GM10248 (cell line): Measurements from ENCODE around the gene TRMU.

Experiments
- CTCF ChIA-PET: fragments of 300-600 bp; sonication (Branson Sonifier 250); formaldehyde crosslinking; extraction: SDS; loops from one replicate; lab custom pipeline; 2021; ENCODE audit warnings: antibody characterized with exemption; lab: Yijun Ruan, JAX
- POLR2A ChIA-PET: fragments of 350-650 bp; sonication (Branson Sonifier 250); formaldehyde crosslinking; extraction: SDS; loops from one replicate; lab custom pipeline; 2020; ENCODE audit warnings: antibody characterized with exemption; lab: Yijun Ruan, JAX
- DNase-seq: peaks from one replicate; pipeline ENCODE4 v3.0.0; 2012; ENCODE audit errors: extremely low spot score
- TF ChIP-seq, protein P1 (sequence below): IDR thresholded peaks from 2 replicates; pipeline ENCODE4 v1.5.1; 2012; ENCODE audit warnings: mild to moderate bottlenecking, low read depth; ENCODE audit errors: extremely low read depth, missing control alignments, control extremely low read depth

TRMU gene, protein sequence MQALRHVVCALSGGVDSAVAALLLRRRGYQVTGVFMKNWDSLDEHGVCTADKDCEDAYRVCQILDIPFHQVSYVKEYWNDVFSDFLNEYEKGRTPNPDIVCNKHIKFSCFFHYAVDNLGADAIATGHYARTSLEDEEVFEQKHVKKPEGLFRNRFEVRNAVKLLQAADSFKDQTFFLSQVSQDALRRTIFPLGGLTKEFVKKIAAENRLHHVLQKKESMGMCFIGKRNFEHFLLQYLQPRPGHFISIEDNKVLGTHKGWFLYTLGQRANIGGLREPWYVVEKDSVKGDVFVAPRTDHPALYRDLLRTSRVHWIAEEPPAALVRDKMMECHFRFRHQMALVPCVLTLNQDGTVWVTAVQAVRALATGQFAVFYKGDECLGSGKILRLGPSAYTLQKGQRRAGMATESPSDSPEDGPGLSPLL

GRCh38 chr22:46335201-46336118 lies at the start of gene TRMU:
Gene TRMU, plus strand, starts transcription at chr22:46335714. Its CDS starts 51 bp downstream, at chr22:46335765.
- ChIA-PET CTCF (interaction anchor here (1.1 to 3.3 kb wide), 2 partner anchors 213 to 329 kb away, joined by 5 to 13 read pairs; no protein-coding TSS in a partner anchor), POLR2A (interaction anchor here (0.9 kb wide), 1 partner anchor 39 kb away, joined by 3 read pairs; the partner anchor contains the start of gene GTSE1)
- TF ChIP-seq, protein P1, sequence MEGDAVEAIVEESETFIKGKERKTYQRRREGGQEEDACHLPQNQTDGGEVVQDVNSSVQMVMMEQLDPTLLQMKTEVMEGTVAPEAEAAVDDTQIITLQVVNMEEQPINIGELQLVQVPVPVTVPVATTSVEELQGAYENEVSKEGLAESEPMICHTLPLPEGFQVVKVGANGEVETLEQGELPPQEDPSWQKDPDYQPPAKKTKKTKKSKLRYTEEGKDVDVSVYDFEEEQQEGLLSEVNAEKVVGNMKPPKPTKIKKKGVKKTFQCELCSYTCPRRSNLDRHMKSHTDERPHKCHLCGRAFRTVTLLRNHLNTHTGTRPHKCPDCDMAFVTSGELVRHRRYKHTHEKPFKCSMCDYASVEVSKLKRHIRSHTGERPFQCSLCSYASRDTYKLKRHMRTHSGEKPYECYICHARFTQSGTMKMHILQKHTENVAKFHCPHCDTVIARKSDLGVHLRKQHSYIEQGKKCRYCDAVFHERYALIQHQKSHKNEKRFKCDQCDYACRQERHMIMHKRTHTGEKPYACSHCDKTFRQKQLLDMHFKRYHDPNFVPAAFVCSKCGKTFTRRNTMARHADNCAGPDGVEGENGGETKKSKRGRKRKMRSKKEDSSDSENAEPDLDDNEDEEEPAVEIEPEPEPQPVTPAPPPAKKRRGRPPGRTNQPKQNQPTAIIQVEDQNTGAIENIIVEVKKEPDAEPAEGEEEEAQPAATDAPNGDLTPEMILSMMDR, result no peak
- peak; percentile 98 for DNase-seq

DNA sequence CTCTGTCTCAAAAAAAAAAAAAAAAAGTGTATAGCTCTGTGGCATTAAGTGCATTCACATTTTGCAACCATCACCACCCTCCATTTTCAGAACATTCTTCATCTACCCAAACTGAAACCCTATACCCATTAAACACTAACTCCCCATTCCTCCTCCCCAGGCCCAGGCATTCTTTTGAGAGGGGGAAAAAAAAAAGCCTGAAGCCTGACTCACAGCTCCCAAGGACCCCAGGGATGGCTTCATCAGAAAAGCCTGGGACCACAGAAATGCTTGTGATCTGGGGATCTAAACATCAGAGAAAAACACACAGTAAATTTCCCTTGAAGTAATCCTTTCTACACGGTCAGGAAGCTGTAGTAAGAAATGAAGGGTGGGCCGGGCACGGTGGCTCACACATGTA lies 49.5 kb upstream of the TRMU start:
- ChIA-PET POLR2A (interaction anchor here (0.7 kb wide), 2 partner anchors 14 to 17 kb away, joined by 3 to 4 read pairs; no protein-coding TSS in a partner anchor), CTCF (interaction anchor here (1.0 kb wide), 1 partner anchor 252 kb away, joined by 3 read pairs; no protein-coding TSS in a partner anchor)
- no peak for DNase-seq
- TF ChIP-seq, protein P1, result no peak

- ChIA-PET CTCF (interaction anchor here (1.0 to 2.1 kb wide), 3 partner anchors 9 to 253 kb away, joined by 3 to 10 read pairs (median 4); no protein-coding TSS in a partner anchor), POLR2A (interaction anchor here (0.9 kb wide), 1 partner anchor 9 kb away, joined by 3 read pairs; the partner anchor contains the start of gene GTSE1)
- TF ChIP-seq, protein P1, result no peak
- no peak for DNase-seq
Observed at GRCh38 chr22:46286941-46287872, 48.3 kb upstream of the TRMU start.

DNA sequence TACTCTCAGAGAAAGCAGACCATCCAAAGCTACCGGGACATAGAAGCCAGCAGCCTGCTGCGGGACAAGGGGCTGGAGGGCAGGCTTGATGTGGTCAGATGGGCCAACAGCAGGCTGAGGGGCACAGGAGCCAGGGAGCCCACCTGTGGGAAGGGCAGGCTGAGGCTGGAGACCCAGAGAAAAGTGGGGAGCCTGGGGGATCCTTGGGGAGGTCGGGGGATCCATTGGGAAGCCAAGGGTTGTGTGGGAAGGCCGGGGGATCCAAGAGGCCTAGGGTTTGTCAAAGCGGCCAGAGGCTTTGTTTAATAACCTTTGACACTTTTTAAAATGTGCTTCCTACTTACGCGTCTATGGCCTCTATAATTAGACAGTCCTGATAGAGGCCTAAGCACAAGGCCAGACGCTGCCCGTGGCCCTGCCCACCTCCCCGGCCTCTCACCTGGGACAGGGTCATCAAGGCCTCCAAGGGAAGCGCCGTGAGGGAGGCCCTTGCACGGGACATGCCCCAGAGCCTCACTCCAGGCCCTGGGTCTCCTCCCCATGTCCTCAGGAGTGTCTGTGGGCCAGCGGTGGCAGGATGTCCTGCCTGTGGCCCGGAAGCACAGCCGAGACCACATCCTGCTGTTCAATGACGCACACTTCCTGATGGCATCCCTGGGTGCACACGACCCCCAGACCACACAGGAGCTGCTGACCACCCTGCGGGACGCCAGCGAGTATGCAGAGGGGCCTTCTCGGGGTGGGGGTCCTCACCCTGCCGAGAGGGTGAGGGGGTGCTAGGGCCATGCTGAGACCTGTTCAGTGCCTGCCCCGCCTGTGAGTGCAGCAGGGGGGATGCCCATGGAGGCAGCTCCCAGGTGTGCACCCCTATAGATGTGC lies 47.4 kb upstream of the TRMU start:
- TF ChIP-seq, protein P1, result no peak
- CTCF ChIA-PET, result interaction anchor here (1.2 to 2.1 kb wide), 2 partner anchors 10 to 12 kb away, joined by 4 to 10 read pairs; no protein-coding TSS in a partner anchor
- DNase-seq, result peak; percentile 87
- POLR2A ChIA-PET, result interaction anchor here (0.9 kb wide), 1 partner anchor 8 kb away, joined by 3 read pairs; the partner anchor contains the start of gene GTSE1

- no peak for DNase-seq
- POLR2A ChIA-PET, result interaction anchor here (0.6 kb wide), 1 partner anchor 21 kb away, joined by 4 read pairs; the partner anchor contains the start of gene TTC38
- CTCF ChIA-PET, result interaction anchor here (1.8 kb wide), 1 partner anchor 283 kb away, joined by 4 read pairs; no protein-coding TSS in a partner anchor
- TF ChIP-seq, protein P1, result no peak
Observed at GRCh38 chr22:46288846-46289243, 46.7 kb upstream of the TRMU start.
